ENCODE data around the gene IGSF21.
A peak's percentile ranks its signal among the peaks of the same experiment; 100 is the strongest.
"Not testable (repeated sequence)": the region's sequence is repeated elsewhere in the genome, so short reads cannot be mapped to it uniquely, and the experiment has no call there.

The IGSF21 gene

DNA sequence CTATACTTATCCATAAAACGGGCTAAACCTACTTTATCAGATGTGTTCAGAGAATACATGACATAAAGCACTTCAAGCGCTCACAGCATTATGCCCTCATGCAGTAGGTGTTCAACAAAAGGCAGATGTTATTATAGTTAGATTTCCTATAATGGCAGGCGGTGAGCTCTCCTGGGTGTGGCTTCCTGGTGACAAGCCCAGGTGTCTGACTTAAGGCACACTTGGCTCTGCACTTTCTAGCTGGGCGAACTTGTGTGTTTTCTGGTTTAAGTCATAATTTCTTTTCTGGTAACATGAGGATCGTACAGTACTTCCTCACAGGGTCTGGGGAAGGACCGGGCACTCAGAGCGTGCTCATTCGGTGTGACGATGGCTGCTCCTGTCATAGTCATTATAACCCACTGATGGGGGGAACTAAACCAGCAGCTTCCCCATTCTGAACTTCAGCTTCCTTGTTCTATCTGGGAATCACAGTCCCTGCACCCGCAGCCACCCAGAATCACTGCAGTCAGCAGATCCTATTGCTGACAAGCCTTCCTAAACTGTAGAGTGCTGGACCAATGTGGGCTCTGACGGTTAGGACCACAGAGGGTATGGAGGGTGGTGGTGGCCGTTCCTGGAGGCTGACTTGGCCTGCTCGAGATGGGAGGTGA, 52.8 kb downstream of the IGSF21 start:
- TF ChIP-seq CTCF (IDR thresholded peaks at IDR 0.05): no peak
- DNase-seq (ENCODE audit: low spot score): no peak
- Histone ChIP-seq H3K27ac (peak overlapping the region in 1 of 2 donors; percentile 74), H3K4me3 (no peak overlapping the region)

DNA sequence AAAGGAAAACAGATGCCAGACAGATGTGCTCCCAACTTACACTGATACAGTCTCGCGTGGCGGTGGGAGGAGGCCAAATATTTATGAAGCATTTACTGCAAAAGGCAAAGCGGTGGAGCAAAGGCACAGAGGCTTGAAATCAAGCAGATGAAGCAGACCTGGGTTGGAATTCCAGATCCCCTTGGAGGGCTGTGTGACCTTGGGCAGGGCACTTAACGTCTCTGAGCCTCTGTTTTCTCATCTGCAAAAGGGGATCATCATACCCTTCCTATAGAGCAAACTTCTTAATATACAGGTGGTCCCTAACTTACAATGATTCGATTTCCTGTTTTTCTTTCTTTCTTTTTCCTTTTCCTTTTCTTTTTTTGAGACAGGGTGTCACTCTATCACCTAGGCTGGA, 54.1 kb downstream of the IGSF21 start:
- no peak overlapping the region for H3K4me3 ChIP-seq
- TF ChIP-seq CTCF (IDR thresholded peaks at IDR 0.05): no peak
- DNase-seq (ENCODE audit: low spot score): no peak
- peak overlapping the region in 1 of 2 donors; percentile 74 for H3K27ac ChIP-seq

DNA sequence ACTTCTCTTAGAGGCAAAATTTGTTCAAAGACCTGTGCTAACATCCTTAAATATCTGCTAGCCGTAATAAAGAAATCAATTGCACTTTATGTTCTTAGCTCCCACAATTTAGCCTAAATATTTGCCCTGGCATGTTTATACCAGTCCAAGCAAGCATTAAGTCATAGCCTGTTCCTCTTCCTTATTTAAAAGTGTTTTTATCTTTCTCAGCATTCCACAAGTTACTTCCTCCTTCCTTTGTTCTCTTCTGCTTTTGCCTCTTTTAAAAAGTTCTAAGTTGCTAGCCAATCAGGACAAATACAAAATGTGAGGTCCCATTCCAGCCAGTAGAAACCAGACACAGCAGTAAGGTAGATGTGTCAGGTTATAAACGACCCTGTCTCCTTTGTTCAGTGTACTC, 58.0 kb downstream of the IGSF21 start:
- DNase-seq (ENCODE audit: low spot score): not testable (repeated sequence)
- H3K27ac ChIP-seq: peak overlapping the region in 1 of 2 donors; percentile 60

DNA sequence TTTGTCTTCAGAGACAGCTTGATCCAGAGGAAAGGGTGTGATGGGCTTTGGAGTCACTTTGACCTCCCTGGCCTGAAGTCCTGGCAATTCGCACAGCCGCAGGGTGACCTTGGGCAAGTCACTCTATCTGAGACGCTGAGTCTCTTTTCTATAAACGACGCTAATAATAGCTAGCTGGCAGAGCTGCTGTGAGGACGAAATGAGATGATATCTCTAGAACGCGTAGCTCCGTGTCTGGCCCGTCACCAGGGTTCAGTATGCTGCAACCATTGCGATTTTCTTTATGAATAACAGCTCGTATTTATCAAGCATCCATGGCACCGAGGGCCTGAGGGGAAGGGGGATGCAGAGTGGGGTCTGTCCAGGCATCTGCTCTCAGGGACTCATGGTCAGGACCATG, 58.7 kb downstream of the IGSF21 start:
- Histone ChIP-seq H3K4me3 (no peak overlapping the region), H3K27ac (peak overlapping the region in 1 of 2 donors; percentile 32)
- DNase-seq (ENCODE audit: low spot score): no peak
- no peak for TF ChIP-seq CTCF (IDR thresholded peaks at IDR 0.05)

More for the DNA sequence above, 58.0 kb downstream of the IGSF21 start:
- not testable (repeated sequence) for H3K4me3 ChIP-seq

DNA sequence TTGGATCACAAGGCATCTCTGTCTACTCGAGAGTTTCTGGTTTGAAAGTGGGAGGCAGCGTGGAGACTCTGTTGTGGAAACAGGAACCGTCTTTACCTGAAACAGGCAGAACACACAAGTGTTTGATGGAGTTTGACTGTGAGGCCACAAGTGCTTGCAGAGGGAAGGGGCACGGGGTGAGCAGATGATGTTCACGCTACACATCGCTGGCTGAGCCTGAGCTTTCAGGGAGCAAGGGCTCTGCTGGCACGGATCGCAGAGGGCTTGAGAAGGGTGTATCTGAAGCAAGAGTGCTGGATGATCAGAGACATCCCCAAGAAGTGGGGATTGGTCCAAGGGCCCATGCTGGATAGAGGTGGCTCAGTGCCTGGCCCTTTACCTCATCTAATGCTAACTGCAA, 59.3 kb downstream of the IGSF21 start:
- TF ChIP-seq CTCF (IDR thresholded peaks at IDR 0.05): no peak
- H3K27ac ChIP-seq: peak overlapping the region in 1 of 2 donors; percentile 32

DNA sequence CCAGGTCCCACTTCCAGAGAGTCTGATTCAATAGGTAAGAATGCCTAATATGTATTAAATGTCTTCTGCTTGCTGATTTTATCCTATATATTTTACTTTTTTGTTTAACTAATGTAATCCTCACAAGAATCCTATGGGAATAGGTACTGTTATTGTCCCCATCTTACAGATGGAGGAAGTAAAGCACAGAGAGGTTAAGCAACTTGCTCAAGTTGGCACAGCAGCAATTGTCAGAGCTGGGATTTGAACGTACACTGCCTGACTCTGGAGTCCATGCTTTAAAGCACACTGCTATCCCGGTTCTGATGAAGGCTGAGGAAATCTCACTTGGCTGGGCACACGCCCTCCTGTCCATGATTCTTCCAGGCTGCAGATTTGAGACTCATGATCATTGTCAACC, 62.8 kb downstream of the IGSF21 start:
- no peak for DNase-seq (ENCODE audit: low spot score)
- Histone ChIP-seq H3K27ac (no peak overlapping the region), H3K4me3 (no peak overlapping the region)
- no peak for TF ChIP-seq CTCF (IDR thresholded peaks at IDR 0.05)

More for the DNA sequence above, 59.3 kb downstream of the IGSF21 start:
- H3K4me3 ChIP-seq: no peak overlapping the region
- no peak for DNase-seq (ENCODE audit: low spot score)

DNA sequence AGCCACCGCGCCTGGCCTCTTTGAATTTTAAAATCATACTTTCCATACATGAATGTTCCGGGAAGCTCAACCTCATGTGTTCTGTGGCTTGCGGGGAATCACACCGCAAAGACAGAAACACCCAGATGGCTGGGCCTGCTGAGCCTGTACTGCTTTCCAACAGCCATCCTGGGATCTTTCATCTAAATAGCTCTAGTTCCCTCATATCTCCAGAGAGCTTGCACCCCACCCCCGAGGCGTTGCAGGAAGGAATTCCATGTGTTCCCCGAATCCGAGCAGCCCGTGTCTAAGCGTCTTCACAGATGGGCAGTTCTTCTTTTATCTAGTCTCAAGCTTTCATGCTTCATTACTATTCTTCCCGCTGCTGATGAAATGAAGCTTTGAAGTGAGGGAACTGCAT, 66.4 kb downstream of the IGSF21 start:
- DNase-seq (ENCODE audit: low spot score): no peak
- Histone ChIP-seq H3K27ac (no peak overlapping the region), H3K4me3 (no peak overlapping the region)
- no peak for TF ChIP-seq CTCF (IDR thresholded peaks at IDR 0.05)
